Esophagus squamous epithelium (tissue), 4 donors: ENCODE data around the gene AGFG2.

Source experiments
- POLR2A ChIP-seq, 4 donors: fragments of 450-650 bp; IDR thresholded peaks; one replicate each; pipeline ENCODE4 v1.6.1; 2017; ENCODE audit warnings: antibody characterized with exemption in 4 of 4, mild to moderate bottlenecking in 4 of 4, moderate library complexity in 3 of 4
- TF ChIP-seq, protein P1 (sequence below), 6 experiments: fragments of 450-650 bp in 4 of 6; fragments of 200-600 bp in 2 of 6; sonication (generic) in 2 of 6; IDR thresholded peaks; one replicate each; pipeline ENCODE4 v1.5.1; 2016 to 2019; ENCODE audit warnings: antibody characterized with exemption in 6 of 6, mild to moderate bottlenecking in 4 of 6, moderate library complexity in 4 of 6

DNA sequence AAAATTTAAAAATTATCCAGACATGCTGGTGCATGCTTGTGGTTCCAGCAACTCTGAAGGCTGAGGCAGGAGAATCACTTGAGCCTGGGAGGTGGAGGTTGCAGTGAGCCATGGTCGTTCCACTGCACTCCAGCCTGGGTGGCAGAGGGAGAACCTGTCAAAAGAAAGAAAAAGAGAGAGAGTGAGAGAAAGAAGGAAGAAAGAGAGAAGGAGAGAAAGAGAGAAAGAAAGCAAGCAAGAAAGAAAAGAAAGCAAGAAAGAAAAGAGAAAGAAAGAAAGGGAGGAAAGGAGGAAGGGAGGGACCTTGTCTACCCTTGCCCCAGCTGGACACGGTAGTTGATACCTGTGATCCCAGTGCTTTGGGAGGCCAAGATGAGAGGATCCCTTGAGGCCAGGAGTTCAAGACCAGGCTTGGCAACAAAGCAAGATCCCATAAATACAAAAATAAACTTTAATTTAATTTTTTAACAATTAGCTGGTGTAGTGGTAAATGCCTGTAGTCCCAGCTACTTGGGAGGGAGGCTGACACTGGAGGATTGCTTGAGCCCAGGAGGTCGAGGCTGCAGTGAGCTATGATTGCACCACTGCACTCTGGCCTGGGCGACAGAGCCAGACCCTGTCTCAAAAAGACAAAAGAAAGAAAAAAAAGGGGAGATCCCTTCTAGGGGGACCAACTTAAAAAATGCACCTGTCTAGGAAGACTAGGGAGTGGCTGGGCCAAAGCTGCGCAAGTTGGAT, 46.1 kb upstream of the AGFG2 start:
- TF ChIP-seq, protein P1, sequence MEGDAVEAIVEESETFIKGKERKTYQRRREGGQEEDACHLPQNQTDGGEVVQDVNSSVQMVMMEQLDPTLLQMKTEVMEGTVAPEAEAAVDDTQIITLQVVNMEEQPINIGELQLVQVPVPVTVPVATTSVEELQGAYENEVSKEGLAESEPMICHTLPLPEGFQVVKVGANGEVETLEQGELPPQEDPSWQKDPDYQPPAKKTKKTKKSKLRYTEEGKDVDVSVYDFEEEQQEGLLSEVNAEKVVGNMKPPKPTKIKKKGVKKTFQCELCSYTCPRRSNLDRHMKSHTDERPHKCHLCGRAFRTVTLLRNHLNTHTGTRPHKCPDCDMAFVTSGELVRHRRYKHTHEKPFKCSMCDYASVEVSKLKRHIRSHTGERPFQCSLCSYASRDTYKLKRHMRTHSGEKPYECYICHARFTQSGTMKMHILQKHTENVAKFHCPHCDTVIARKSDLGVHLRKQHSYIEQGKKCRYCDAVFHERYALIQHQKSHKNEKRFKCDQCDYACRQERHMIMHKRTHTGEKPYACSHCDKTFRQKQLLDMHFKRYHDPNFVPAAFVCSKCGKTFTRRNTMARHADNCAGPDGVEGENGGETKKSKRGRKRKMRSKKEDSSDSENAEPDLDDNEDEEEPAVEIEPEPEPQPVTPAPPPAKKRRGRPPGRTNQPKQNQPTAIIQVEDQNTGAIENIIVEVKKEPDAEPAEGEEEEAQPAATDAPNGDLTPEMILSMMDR (IDR thresholded peaks at IDR 0.05) = no peak
- TF ChIP-seq POLR2A (IDR thresholded peaks at IDR 0.05) = no peak
